ENCODE data around the gene HECTD3. TPM values are rescaled to one million over a fixed set of nuclear protein-coding genes. Genes with fewer than 3 reads are reported as not detected.
"Not testable (repeated sequence)": the region's sequence is repeated elsewhere in the genome, so short reads cannot be mapped to it uniquely, and the experiment has no call there.

HECTD3 gene
- total RNA-seq, 1 donor from 2014 or later, result 36.6 TPM

GRCh38 chr1:45002650-45003645 is 8.2 kb downstream of the HECTD3 start:
- no peak overlapping the region for H3K4me3 ChIP-seq (ENCODE audit: low read depth, low read length)
- TF ChIP-seq CTCF (conservative IDR thresholded peaks at IDR 0.05; ENCODE audit: low read depth, low read length), result no peak
- no peak for DNase-seq (ENCODE audit: low read depth)

DNA sequence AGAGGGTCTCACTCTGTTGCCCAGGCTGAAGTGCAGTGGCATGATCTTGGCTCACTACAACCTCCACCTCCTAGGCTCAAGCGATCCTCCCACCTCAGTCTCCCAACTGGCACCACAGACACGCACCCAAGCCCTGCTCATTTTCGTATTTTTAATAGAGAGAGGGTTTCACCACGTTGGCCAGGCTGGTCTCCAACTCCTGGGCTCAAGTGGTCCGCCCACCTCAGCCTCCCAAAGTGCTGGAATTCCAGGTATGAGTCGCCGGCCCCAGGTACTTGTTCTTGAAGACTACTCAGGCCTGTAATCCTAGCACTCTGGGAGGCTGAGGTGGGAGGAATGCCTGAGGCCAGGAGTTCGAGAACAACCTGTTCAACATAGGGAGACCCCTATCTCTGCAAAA is 9.5 kb downstream of the HECTD3 start:
- DNase-seq (ENCODE audit: low read depth); H3K4me3 ChIP-seq (ENCODE audit: low read depth, low read length): not testable (repeated sequence)

DNA sequence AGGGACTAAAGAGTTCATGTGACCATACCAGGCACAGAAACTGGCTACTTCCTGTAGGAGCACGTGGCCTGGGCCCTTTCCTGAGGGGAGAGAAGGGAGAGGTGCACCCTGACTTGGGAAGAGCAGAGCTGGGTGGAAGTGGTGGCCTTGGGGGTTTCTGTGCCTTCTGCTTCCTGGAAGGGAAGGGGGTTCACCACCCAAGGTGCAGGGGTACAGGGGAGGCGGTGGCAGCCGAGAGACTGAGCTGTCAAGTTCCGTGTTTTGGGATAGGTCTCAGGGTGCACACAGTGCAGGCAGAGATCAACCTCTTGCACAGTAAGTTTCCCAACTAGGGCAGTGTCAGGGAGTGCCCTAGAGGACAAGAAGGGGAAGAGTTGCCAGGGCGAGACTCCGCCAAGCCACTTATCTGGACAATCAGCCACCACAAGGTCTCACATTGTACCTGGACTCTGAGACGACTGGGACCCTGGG is 10.1 kb downstream of the HECTD3 start:
- no peak for DNase-seq (ENCODE audit: low read depth)
- TF ChIP-seq CTCF (conservative IDR thresholded peaks at IDR 0.05; ENCODE audit: low read depth, low read length), result no peak
- H3K4me3 ChIP-seq (ENCODE audit: low read depth, low read length), result no peak overlapping the region

DNA sequence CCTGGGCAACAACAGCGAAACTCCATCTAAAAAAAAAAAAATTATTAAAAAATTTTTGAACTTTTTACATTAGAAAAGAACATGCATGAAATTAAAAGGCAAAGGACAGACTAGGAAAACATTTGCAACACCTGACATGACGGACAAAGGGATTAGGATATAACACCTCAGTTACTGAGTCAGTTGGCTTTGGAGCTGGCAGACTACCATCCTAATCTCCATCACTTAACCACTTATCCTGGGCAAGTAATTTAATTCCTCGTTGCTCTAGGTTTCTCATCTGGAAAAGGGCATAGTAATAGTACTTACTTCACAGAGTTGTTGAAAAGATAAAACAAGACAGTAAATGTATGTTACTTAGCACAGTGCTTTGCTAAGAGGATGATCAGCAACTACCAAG is 11.9 kb downstream of the HECTD3 start:
- no peak overlapping the region for H3K4me3 ChIP-seq (ENCODE audit: low read depth, low read length)
- no peak for DNase-seq (ENCODE audit: low read depth)
- no peak for TF ChIP-seq CTCF (conservative IDR thresholded peaks at IDR 0.05; ENCODE audit: low read depth, low read length)

GRCh38 chr1:44995467-44996238 is 15.5 kb downstream of the HECTD3 start:
- no peak for TF ChIP-seq CTCF (conservative IDR thresholded peaks at IDR 0.05; ENCODE audit: low read depth, low read length)
- H3K4me3 ChIP-seq (ENCODE audit: low read depth, low read length), result no peak overlapping the region
- DNase-seq (ENCODE audit: low read depth), result no peak

- TF ChIP-seq CTCF (conservative IDR thresholded peaks at IDR 0.05; ENCODE audit: low read depth, low read length), result no peak
- no peak overlapping the region for H3K4me3 ChIP-seq (ENCODE audit: low read depth, low read length)
- DNase-seq (ENCODE audit: low read depth), result no peak
Observed at GRCh38 chr1:44994309-44994898, 16.7 kb downstream of the HECTD3 start.

All from epithelial cell of proximal tubule (primary cell).